ENCODE measurements around the gene XYLT1.
"Not testable (repeated sequence)": the region's sequence is repeated elsewhere in the genome, so short reads cannot be mapped to it uniquely, and the experiment has no call there.

The XYLT1 gene, protein sequence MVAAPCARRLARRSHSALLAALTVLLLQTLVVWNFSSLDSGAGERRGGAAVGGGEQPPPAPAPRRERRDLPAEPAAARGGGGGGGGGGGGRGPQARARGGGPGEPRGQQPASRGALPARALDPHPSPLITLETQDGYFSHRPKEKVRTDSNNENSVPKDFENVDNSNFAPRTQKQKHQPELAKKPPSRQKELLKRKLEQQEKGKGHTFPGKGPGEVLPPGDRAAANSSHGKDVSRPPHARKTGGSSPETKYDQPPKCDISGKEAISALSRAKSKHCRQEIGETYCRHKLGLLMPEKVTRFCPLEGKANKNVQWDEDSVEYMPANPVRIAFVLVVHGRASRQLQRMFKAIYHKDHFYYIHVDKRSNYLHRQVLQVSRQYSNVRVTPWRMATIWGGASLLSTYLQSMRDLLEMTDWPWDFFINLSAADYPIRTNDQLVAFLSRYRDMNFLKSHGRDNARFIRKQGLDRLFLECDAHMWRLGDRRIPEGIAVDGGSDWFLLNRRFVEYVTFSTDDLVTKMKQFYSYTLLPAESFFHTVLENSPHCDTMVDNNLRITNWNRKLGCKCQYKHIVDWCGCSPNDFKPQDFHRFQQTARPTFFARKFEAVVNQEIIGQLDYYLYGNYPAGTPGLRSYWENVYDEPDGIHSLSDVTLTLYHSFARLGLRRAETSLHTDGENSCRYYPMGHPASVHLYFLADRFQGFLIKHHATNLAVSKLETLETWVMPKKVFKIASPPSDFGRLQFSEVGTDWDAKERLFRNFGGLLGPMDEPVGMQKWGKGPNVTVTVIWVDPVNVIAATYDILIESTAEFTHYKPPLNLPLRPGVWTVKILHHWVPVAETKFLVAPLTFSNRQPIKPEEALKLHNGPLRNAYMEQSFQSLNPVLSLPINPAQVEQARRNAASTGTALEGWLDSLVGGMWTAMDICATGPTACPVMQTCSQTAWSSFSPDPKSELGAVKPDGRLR

GRCh38 chr16:17470908-17471718 lies at the start of gene XYLT1:
XYLT1 (minus strand) TSS chr16:17470960; CDS start chr16:17470796, 164 bp downstream.
- DNase-seq, result no peak

DNA sequence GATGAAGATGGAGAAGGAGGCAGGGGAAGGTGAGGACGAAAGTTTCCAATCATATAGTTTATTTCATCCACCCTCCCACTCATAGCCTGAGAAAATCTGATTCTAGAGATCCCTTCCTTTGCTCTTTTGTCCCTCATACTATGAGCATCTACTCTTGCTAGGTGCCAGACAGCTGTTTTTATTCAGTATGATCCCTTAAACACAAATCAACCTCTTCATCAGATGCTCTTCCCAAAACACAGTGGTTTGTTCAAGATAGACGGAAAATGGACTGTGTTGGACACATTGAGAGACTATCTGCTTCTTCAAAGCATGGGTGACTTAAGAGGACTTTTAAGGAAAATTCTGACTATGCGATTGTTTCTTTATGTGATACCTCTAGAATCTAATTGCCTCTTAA lies 49.4 kb upstream of the XYLT1 start:
- DNase-seq, result no peak

DNA sequence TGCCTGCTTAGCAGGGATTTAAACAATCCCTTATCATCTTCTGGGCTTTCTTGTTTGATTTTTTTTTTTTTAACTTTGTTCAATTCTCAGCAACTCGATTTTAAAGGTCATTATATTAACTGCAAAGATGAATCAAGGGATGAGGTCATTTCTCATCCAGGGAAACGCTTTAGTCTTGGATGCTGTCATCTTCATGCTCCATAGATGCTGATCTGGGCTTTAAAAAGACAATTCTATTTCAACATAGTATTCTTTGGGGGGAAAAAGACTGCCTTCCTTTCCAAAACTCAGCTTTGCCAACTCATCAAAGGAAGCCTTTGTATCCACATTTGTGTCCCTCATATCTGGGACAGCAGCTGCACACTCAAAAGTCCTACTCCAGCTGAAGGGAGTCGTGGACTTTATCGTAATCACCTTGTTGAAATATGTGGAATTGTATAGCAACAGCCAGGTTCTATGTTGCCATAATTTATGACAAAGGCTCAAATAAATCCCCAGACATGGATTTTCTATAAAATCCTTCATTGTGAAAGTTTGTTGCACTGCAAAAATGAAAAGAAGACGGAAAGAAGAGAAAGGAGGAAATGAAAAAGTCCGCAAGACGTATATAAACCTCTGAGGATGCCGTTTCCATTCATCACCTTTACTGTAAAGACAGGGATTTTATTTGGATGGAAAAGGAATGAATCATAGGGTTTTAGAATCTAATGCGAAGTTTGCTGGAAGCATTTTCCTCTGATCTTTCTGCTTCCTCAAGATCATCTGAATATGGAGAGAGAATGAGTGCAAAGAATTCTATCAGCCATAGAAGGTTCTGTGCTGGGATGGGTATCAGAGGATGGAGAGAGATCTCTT lies 48.6 kb upstream of the XYLT1 start:
- no peak for DNase-seq

GRCh38 chr16:17518441-17518840 lies 47.7 kb upstream of the XYLT1 start:
- DNase-seq, result no peak

DNA sequence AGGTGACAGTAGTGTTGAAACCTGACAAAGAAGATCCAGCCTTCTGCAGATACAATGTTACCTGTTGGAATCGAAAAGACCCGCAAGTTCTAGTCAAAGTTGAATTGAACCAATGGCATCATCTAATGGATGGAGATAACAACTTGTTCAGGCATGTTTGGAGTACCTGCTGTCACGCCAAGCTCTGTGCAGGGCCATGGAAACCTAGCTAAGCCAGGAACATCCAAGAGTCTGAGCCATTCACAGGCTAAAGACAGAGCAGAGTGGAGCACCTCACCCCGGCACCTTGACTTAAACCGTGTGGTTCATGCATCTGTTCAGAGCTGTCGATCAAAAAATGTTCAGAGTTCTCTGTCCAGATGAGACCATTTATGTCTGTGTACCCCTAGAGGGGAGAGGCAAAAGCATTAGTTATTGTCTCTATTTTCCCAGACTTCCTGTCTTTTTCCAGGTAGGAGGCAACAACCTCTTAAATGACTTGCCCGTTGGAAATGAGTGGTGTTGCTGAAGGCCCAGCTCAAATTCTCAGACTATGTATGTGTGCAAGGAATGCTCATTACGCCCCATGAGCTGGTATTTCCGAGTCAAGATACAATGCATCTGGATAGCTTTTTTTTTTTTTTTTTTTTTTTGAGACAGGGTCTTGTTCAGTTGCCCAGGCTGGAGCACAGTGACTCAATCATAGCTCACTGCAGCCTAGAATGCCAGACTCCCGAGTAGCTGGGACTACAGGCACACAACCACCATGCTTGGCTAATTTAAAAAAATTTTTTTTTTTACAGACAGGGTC lies 44.9 kb upstream of the XYLT1 start:
- no peak for DNase-seq

DNA sequence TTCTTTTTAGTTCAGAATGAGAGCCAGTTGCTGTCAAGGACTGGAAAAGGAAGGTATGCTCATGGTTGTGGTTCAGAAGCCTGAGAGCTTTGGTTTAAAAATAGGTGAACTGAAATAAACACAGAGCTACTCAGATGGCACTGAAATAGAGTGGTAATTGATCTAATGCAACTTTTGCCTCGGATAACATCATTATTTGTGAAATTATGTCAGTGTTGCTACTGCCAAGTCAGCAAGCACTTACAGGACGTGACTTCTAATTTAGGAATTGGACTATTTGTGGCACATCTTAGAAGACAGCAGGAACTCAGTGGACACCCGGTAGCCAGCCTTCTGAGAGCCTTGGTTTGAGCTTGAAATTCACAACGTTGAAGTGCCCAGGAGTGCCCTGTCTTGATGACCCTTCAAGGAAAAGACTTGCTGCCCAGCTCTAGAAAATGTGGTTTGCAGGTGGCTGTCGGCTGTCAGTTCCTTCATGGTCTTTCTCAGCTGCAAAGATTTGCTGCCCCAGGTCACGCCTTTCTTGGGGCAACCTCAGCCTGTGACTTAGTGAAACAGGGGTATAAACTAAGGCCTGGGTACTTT lies 42.0 kb upstream of the XYLT1 start:
- no peak for DNase-seq

- no peak for DNase-seq
Measured at GRCh38 chr16:17511340-17511739, 40.6 kb upstream of the XYLT1 start.

GRCh38 chr16:17510567-17510966 lies 39.8 kb upstream of the XYLT1 start:
- no peak for DNase-seq

DNA sequence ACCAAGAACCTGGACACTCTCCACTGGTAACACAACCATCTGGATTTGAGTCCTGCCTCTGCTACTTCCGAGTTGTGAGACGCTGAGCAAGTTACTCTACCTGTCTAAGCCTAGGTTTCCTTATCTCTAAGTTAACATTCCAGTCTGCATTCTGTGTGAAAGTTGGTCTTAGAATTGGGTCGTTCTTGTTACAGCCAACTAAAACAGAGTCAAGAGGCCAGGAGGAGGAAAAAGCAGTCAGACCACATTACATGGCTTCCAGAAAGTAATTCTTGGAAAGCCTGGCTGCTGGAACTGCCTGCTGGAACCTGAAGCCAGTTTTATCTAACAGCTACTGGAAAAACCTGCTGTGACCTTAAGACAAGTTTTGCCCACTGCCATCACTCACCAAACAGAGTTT lies 38.4 kb upstream of the XYLT1 start:
- no peak for DNase-seq

- no peak for DNase-seq
Measured at GRCh38 chr16:17508303-17508702, 37.5 kb upstream of the XYLT1 start.

DNA sequence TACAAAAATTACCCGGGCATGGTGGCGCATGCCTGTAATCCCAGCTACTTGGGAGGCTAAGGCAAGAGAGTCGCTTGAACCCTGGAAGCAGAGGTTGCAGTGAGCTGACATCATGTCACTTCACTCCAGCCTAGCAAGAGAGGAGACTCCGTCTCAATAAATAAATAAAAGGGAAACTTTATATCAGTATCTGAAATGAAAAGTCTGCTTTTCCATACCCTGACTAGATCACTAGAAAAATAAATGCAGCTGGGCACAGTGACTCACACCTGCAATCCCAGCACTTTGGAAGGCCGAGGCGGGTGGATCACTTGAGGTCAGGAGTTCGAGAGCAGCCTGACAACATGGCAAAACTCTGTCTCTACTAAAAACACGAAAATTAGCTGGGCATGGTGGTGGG lies 36.8 kb upstream of the XYLT1 start:
- not testable (repeated sequence) for DNase-seq

DNA sequence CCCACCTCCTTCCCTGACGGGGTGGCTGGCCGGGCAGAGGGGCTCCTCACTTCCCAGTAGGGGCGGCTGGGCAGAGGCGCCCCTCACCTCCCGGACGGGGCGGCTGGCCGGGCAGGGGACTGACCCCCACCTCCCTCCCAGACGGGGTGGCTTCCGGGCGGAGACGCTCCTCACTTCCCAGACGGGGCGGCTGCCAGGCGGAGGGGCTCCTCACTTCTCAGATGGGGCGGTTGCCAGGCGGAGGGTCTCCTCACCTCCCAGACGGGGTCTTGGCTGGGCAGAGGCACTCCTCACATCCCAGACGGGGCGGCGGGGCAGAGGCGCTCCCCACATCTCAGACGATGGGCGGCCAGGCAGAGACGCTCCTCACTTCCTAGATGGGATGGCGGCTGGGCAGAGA lies 35.1 kb upstream of the XYLT1 start:
- not testable (repeated sequence) for DNase-seq

GRCh38 chr16:17504050-17504449 lies 33.3 kb upstream of the XYLT1 start:
- DNase-seq, result no peak

DNA sequence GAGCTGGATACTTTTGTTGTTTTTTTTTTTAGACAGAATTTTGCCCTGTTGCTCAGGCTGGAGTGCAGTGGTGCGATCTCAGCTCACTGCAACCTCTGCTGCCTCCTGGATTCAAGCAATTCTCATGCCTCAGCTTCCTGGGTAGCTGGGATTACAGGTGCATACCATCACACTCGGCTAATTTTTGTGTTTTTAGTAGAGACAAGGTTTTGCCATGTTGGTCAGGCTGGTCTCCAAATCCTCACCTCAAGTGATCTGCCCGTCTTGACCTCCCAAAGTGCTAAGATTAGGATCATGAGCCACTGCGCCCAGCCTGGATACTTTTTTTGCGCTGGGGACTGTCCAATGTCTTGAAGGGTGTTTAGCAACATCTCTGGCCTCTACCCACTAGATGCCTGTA lies 32.6 kb upstream of the XYLT1 start:
- DNase-seq, result no peak

GRCh38 chr16:17501321-17501720 lies 30.6 kb upstream of the XYLT1 start:
- no peak for DNase-seq

DNA sequence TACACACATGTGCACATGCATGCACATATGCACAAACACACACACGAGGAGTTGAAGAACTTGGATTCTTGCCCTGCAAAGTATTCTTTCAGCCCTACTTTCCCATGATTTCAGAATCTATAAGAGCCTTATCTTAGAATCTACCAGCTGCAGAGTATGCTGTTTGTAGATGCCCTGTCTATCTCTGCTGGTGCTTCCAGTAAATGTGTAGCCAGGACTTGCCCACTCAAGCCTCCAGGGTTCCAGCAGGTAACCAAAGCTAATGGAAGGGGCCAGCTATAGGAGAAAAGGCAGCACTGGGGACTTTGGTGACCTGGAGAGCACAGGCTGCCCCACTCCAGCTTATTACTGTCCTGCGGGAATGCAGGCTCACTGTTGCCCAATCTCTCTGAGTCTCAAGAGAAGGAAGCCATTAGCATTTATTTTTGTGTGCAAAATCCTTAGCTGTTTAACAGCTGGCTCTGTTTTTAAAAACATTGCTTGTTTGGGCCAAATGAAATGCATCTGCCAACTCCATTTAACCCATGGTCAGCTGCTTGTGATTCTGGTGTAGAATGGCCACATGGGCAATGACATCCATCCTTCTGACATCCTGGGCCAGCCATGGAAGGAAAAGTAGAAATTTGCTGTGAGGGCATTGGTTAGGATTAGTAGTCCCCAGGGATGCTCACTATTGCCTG lies 28.6 kb upstream of the XYLT1 start:
- DNase-seq, result no peak

GRCh38 chr16:17497648-17498047 lies 26.9 kb upstream of the XYLT1 start:
- DNase-seq, result no peak

DNA sequence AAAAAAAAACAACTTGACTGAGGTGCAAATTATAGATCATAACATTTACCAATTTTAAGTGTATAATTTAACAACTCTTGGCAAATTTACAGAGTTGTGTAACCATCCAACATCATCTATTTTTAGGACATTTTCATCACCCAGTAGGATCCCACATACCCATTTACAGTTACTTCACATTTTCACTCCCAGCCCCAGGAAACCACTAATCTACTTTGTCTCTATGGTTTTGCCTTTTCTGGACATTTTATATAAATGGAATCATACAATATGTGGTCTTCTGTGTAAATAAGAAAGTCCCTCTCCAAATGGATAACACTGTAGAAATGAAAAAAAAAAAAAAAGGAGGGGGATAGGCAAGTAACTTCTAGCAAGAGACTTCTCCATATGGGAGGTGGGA lies 26.1 kb upstream of the XYLT1 start:
- DNase-seq, result no peak

- no peak for DNase-seq
Measured at GRCh38 chr16:17493012-17493411, 22.3 kb upstream of the XYLT1 start.

DNA sequence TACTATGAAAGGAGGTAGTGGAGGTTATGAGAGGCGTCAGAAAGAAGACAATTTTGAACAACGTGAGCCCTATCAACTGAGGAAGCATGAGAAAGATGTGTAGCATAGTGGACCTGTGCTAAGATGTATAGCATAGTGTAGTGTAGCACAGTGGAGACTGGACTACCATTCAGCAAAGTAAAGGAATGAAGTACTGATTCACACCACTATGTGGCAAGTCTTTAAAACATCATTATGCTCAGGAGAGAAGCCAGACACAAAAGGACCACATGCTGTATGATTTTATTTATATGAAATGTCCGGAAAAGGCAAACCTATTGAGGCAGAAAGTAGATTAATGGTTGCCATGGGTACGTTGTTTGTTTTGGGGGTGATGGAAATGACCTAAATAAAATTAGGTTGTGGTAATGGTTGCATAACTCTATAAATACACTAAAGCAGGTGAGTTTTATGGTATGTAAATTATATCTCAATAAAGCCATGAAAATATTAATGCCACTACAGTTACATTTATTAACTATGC lies 20.4 kb upstream of the XYLT1 start:
- DNase-seq, result no peak

All from AML-193 (cell line).